MG63 (cell line): ENCODE measurements around the gene MRPL48. TPM values are rescaled to one million over a fixed set of nuclear protein-coding genes. Genes with fewer than 3 reads are reported as not detected.

ENCODE experiments used
- DNase-seq: peaks from one replicate; pipeline ENCODE4 v3.0.0-alpha.2; 2020
- H3K27me3 ChIP-seq: fragments of 250-450 bp; sonication (Bioruptor Pico); 2 replicates; pipeline ENCODE4 v1.5.1; 2020; ENCODE audit warnings: mild to moderate bottlenecking, moderate library complexity
- H3K36me3 ChIP-seq: fragments of 250-450 bp; sonication (Bioruptor Pico); 2 replicates; pipeline ENCODE4 v1.5.1; 2020; ENCODE audit warnings: mild to moderate bottlenecking, moderate library complexity
- H3K4me3 ChIP-seq: fragments of 250-450 bp; sonication (Bioruptor Pico); 2 replicates; pipeline ENCODE4 v1.5.1; 2020; ENCODE audit warnings: mild to moderate bottlenecking, moderate library complexity
- H3K9me3 ChIP-seq: fragments of 250-450 bp; sonication (Bioruptor Pico); 2 replicates; pipeline ENCODE4 v1.5.1; 2020; ENCODE audit warnings: mild to moderate bottlenecking, moderate library complexity
- total RNA-seq: library from RNA; depleted of rRNA; stranded (reverse); fragments of >200 nt; shearing (Covaris generic); gene quantifications from 2 replicates; pipeline ENCODE4 v1.2.3, GENCODE V29; 2014; ENCODE audit warnings: low replicate concordance

MRPL48 gene
- total RNA-seq, 1 experiment from 2014 or later: 48.6 TPM

DNA sequence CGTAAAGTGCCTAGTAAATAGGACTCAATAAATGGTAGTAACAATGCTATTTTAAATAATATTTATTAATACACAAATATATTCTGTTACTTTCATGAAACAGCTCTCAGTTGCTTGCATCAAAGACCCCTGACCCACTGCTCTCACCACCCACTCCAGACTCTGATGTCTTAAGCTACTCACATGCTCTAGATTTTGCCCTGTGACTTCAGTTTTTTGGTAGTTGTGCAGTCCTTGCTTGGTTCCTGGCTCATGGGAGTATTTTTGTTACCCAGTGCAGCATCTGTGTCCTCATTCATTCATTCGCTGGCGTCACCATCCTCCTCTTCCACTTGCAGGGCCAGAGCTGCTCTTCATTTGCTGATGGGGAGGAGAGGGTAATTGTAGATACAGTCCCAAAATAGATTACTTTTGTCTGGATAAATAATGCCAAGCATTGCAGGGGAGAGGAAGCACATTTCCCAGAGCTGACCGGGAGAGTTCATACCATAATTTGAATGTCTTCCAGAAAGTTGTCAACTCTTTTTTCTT, 12.7 kb downstream of the MRPL48 start:
- Histone ChIP-seq H3K4me3 (no peak overlapping the region), H3K9me3 (no peaks in the 10 kb centered on the region), H3K27me3 (no peaks in the 10 kb centered on the region), H3K36me3 (no peaks in the 10 kb centered on the region)
- no peak for DNase-seq

DNA sequence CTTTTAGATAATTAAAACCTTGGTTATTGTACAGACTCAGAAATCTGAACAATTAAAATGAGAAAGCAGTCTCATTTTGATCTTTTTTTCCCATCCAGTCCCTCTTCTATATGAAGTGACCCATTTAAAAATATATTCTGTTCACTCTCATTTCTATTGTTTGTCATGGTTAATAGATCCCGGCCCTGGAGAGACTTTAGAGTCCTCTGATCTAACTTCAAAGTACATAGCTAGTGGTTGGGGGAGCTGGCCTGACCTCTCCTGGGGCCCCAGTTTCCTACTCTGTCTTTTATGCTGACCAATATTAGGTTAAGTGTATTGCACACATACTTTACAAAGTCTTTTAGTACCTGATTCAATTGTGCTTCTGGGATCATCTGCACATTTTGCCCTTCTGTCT, 13.5 kb downstream of the MRPL48 start:
- no peaks in the 10 kb centered on the region for H3K27me3 ChIP-seq
- no peak for DNase-seq
- H3K36me3 ChIP-seq: no peaks in the 10 kb centered on the region
- no peaks in the 10 kb centered on the region for H3K9me3 ChIP-seq
- no peak overlapping the region for H3K4me3 ChIP-seq

DNA sequence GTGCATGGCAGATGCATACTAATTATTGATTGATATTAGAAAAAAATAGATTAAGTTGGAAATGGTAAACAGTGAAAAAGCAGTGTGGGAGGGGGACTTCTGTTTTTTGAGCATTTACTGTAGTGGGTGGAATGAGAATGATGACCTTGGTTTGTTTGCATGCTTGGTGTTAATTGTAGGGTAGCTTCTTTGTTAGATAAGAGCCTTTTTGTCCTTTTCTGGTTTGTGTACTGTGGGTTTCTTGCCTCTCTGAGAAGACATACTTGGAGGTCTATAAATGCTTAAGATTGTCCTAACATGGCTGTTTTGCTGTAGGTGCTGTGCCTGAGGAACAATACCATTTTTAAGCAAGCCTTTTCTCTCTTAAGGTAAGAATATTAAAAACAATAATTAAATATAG, 17.0 kb downstream of the MRPL48 start:
- Histone ChIP-seq H3K27me3 (no peaks in the 10 kb centered on the region), H3K4me3 (no peak overlapping the region), H3K9me3 (no peaks in the 10 kb centered on the region), H3K36me3 (no peaks in the 10 kb centered on the region)
- DNase-seq: no peak

DNA sequence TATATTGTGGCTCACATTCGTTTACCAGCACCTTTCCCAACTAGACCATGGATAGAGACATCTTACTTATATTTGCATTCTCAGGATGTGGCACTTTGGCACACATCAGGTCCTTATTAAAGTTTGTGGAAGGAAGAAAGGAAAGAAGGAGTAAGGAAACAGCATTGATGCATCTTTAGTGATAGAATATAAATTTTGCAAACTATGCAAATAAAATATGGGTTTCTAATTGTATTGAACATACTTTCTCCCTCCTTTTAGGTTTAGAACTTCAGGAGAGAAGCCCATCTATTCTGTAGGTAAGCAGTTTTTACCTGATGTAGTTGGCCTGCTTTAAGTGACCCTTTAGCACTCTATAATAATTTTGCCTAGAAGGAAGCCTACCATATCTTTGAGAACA, 20.4 kb downstream of the MRPL48 start:
- H3K27me3 ChIP-seq: no peaks in the 10 kb centered on the region
- H3K4me3 ChIP-seq: no peak overlapping the region
- no peaks in the 10 kb centered on the region for H3K9me3 ChIP-seq
- DNase-seq: no peak
- H3K36me3 ChIP-seq: no peaks in the 10 kb centered on the region

DNA sequence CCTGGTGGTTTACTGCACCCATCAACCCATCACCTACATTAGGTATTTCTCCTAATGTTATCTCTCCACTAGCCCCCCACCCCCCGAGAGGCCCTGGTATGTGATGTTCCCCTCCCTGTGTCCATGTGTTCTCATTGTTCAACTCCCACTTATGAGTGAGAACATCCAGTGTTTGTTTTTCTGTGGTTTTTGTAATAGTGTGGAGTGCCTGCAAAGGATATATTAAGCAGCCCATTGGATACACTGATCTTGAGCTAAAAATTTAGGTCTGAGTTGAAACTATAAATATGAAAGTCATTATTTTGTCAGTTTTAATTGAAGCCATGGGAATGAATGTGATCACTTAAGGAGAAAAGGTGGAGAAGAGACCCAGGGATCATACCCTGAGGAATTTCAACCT, 23.0 kb downstream of the MRPL48 start:
- H3K27me3 ChIP-seq: no peaks in the 10 kb centered on the region
- H3K36me3 ChIP-seq: no peaks in the 10 kb centered on the region
- H3K4me3 ChIP-seq: no peak overlapping the region
- DNase-seq: no peak
- H3K9me3 ChIP-seq: no peaks in the 10 kb centered on the region

DNA sequence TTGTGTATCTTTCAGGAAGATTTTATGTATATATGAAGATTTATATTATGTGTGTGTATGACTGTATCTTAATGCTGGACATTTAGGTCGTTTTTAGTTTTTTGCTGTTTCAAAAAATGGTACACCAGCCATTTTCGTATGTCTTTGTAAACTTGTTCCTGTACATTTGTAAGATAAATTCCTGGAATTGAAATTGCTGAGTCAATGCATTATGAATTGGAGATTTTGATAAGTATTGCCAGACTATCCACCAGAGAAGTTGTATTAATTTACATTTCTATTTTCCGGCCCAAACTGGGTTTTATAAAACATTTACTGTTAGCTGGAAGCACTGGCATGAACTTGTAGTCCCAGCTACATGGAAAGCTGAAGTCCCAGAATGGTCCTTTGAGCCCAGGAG, 24.6 kb downstream of the MRPL48 start:
- no peak overlapping the region for H3K4me3 ChIP-seq
- no peaks in the 10 kb centered on the region for H3K36me3 ChIP-seq
- DNase-seq: no peak
- no peaks in the 10 kb centered on the region for H3K27me3 ChIP-seq
- no peaks in the 10 kb centered on the region for H3K9me3 ChIP-seq

DNA sequence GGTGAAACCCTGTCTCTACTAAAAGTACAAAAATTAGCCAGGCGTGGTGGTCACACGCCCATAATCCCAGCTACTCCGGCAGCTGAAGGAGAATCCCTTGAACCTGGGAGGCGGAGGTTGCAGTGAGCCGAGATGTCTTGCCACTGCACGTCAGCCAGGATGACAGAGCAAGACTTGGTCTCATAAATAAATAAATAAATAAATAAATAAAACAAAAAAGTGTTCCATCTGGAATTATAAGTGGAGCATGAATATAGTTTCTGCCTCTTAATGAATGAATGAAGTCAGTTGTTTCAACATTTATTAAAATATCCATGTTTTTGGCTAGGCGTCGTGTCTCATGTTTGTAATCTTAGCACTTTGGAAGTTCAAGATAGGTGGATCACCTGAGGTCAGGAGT, 27.1 kb downstream of the MRPL48 start:
- no peak for DNase-seq
- no peak overlapping the region for H3K4me3 ChIP-seq
- no peaks in the 10 kb centered on the region for H3K27me3 ChIP-seq
- H3K36me3 ChIP-seq: no peaks in the 10 kb centered on the region
- no peaks in the 10 kb centered on the region for H3K9me3 ChIP-seq

DNA sequence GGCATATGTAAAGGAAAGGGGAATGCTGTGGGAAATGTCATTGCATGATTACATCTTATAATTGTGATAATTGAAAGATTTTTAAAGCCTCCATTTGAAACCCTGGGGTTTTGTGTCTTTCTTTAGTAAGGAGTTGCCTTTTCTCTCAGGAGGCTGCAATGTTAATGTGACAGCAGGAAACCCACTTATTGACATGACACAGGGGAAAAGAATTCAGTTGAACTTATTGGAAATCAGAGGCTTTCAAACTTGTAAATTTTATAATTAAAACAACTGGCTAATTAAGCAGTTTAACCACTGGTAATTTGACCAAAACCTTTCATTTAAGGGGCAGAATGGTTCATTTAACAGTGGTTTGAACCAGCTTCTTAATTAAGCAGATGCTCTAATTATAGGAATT, 31.2 kb downstream of the MRPL48 start:
- Histone ChIP-seq H3K4me3 (no peak overlapping the region), H3K9me3 (no peaks in the 10 kb centered on the region), H3K36me3 (no peaks in the 10 kb centered on the region; the same call in 1 of the 2 replicates), H3K27me3 (no peaks in the 10 kb centered on the region)
- no peak for DNase-seq

DNA sequence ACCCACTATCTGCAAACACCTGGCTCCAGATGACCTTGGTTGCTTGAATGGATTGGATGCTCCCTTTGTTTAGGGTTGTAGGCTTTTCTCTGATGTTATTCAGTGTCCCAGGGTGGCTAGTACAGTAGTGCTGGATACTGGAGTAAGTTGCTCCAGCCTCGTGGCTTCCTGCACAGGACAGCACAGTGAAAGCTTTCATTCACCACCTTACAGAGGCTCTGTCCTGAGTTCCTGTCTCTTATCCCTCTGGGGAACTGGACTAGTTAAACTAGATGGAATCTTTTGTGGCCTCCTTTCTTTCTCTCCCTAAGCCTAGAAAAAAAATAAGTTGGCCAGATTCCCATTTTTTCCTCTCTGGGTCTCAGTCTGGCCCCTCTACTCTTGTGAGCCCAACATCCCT, 42.6 kb downstream of the MRPL48 start:
- H3K36me3 ChIP-seq: peaks cover 5% of the 10 kb centered on the region
- H3K4me3 ChIP-seq: no peak overlapping the region
- DNase-seq: no peak
- H3K27me3 ChIP-seq: no peaks in the 10 kb centered on the region
- no peaks in the 10 kb centered on the region for H3K9me3 ChIP-seq

DNA sequence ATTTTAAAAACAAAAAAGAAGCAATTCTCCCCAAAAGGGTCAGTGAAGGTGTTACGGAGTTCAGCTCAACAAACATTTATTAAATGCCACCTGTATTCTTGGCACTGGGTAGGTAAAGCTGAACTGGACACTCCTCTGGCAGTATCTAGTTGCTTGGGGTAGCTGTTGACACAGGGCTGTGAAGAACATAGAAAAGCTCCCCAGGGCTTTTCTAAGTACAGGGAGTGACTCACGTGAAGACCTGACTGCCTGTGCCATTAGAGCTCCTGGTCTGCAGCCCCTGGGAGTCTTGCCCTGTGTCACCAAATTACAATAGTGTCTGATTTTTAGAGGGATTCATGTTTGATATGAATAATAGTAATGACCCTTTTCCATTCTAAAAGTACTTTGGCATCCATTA, 45.4 kb downstream of the MRPL48 start:
- Histone ChIP-seq H3K27me3 (no peaks in the 10 kb centered on the region), H3K4me3 (no peak overlapping the region), H3K9me3 (no peaks in the 10 kb centered on the region), H3K36me3 (peaks cover 3% of the 10 kb centered on the region)
- DNase-seq: no peak

DNA sequence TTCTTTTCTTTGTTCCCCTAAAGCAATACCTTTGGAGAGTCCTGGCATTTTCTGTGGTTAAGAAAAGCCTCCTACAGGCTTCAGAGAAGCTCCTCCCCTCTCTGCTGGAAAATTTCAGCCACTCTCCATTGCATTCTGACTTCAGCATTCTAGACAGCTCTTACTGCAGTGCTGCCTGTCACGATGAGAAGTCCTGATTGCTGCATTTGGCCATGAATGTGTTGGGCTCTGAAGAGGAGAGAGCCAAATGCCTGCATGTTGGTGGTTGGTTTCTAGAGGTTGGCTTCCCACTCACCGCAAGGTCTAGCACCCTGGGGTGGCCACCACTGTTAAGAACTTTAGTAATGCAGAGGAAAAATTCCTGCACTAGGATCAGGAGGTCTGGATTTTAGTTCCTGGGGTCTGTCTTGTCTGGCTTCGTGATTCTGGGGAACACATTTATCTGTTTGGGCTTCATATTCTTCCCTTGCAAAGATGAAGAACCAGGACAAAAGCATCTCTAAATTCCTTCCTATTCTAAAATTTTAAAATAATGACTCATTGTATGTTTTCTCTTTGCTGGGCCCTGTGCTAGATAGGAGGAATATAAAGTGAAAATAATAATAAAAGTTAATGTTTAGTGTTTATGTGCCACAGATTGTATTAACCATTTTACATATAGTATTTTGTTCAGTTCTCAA, 50.9 kb downstream of the MRPL48 start:
- no peaks in the 10 kb centered on the region for H3K27me3 ChIP-seq
- no peaks in the 10 kb centered on the region for H3K9me3 ChIP-seq
- peaks cover 2% of the 10 kb centered on the region; the same call in 1 of the 2 replicates for H3K36me3 ChIP-seq
- no peak for DNase-seq
- H3K4me3 ChIP-seq: no peak overlapping the region

DNA sequence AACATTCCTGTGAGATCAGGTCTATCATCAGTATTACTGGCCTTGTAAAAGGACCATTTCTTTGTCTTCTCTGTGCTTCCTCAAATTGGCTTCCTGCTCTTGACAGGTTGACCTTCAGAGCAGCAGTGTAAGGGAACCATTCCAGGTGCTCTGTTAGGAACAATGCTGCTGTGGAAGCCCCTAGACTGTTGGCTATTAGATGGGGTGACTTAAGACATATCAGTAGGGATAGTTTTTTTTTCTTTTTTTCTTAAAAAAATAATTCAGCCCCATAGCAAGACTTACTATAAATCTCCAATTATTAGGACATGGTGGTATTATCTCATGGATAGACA, 51.4 kb downstream of the MRPL48 start:
- Histone ChIP-seq H3K27me3 (no peaks in the 10 kb centered on the region), H3K36me3 (peaks cover 2% of the 10 kb centered on the region; the same call in 1 of the 2 replicates), H3K9me3 (no peaks in the 10 kb centered on the region), H3K4me3 (no peak overlapping the region)
- DNase-seq: no peak

DNA sequence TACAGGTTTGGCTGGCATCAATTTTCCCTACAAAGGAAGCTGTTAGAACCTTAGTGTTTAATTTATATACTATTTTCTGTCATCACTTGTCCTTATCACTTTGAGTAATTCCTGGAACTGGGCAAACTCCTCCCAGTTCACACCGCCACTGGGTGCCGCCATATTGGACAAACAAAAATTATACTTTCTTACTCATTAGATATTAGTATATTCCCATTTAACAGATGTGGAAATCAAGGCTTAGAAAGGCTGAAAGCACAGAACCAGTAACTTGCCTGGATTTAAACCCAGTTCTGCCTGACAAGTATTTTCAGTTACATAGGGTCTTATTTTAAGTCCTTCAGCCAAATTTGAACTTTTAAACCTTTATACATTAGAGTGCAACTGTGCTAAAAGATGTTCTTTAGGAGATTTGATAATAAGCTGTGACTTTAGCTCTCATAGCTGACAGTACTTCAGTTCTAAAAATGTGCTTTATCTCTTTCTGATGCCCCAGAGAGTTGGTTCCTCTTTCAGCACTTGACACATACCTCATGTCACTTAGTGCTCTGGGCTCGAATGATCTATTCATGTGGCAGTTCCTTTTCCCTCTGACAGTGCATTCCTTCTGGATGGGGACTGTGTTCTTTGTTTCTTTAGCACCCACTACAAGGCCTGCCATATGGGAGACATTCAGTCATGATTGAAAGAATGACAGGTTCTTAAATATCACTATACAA, 63.5 kb downstream of the MRPL48 start:
- DNase-seq: no peak
- Histone ChIP-seq H3K27me3 (no peaks in the 10 kb centered on the region), H3K4me3 (no peak overlapping the region), H3K9me3 (no peaks in the 10 kb centered on the region), H3K36me3 (peaks cover 3% of the 10 kb centered on the region; the same call in 1 of the 2 replicates)

DNA sequence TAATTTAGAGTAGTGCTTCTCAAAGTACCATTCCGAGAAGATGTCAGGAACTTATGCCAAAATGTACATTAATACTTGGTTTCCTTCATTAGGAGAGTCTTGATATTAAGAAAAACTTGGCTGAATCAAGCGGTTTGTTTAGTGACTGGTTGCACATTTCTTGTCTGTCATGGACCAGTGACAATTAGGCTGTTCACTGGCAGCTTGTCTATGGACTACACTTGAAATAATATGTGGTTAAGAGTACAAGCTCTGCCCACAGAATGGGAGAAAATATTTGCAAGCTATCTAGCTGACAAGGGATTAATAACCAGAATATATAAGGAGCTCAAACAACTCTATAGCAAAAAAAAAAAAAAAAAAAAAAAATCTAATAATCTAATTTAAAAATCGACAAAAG, 64.4 kb downstream of the MRPL48 start:
- no peaks in the 10 kb centered on the region for H3K27me3 ChIP-seq
- no peak overlapping the region for H3K4me3 ChIP-seq
- no peaks in the 10 kb centered on the region for H3K9me3 ChIP-seq
- DNase-seq: no peak
- peaks cover 3% of the 10 kb centered on the region; the same call in 1 of the 2 replicates for H3K36me3 ChIP-seq

DNA sequence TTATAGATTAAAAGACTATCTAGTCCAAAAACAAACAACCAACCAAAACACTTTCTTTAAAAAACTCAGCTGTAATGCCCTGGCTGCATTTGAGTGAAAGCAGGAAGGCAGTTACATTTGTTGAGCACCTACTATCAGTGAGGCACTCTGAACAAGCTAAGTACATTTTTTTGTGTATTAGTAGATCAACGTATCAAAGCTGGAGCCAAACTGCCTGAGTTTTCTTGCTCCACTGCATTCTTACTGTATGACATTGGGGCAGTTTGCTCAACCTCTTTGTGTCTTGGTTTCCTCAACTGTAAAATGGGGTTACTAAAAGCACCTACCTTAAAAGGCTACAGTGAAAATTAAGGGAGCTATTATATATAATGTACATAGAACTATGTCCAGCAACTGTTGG, 67.0 kb downstream of the MRPL48 start:
- Histone ChIP-seq H3K9me3 (no peaks in the 10 kb centered on the region), H3K4me3 (no peak overlapping the region), H3K27me3 (no peaks in the 10 kb centered on the region), H3K36me3 (peaks cover 3% of the 10 kb centered on the region; the same call in 1 of the 2 replicates)
- DNase-seq: no peak

DNA sequence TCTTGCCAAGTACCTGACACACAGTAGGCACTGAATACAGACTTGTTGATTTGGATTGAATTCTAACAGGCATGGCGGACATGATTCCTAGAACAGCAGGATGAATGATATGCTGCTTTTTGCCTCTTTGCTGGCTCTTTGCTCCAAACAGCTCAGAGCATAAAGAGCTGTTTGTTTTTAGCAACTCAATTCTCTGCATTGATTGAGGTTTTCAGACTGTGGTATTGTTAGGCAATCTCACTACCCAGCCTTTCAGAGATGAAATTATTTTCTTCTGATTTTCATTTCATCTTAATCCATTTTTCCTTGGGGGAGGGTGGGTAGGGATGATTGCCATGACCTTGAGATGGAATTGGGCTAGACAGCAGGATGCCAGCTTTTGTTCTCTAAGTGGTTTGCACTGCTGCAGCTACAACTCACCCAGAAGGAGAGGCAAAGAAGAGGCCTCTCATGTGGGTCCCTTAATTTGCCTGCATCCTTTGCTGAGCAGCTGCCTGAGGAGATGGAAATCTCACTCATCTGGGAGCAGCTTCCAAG, 68.4 kb downstream of the MRPL48 start:
- Histone ChIP-seq H3K9me3 (no peaks in the 10 kb centered on the region), H3K27me3 (no peaks in the 10 kb centered on the region), H3K4me3 (no peak overlapping the region), H3K36me3 (peaks cover 4% of the 10 kb centered on the region)
- no peak for DNase-seq

DNA sequence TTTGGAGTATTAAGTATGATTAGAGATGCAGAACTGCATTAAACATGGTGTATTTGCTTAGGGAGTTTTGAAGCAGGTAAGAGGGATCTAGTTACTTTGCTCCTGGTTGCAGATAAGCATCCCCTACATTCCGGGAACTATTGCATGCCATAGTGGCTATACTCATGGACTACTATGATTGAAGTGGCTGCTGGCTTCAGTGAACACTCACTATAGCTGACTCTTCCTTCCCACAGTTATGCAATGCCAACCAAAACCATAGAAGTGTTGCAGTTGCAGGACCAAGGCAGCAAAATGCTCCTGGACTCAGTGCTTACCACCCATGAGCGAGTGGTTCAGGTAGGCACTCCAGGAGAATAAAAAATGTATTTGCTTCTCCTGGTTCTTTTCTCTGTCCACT, 72.0 kb downstream of the MRPL48 start:
- H3K27me3 ChIP-seq: no peaks in the 10 kb centered on the region
- H3K4me3 ChIP-seq: no peak overlapping the region
- H3K36me3 ChIP-seq: peaks cover 12% of the 10 kb centered on the region
- H3K9me3 ChIP-seq: no peaks in the 10 kb centered on the region
- no peak for DNase-seq

DNA sequence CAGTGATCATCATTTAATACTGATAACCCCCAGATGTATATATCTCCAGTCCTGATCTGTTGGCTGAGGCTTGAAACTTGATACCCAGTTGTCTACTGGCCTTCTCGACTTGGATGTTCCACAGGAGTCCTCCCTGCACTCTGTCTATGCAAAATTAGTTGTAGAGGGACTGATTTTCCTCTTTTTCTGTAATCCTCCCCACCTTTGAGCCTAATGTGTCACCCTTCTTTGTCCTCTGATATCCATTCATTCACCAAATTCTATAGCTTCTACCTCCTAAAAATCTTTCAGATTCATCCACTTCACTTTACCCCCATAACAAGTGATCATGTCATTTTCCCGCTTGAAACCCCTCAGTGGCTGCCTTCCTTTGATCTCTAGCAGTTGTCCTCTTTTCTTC, 72.5 kb downstream of the MRPL48 start:
- Histone ChIP-seq H3K4me3 (no peak overlapping the region), H3K27me3 (no peaks in the 10 kb centered on the region), H3K36me3 (peaks cover 14% of the 10 kb centered on the region), H3K9me3 (no peaks in the 10 kb centered on the region)
- no peak for DNase-seq
